OCI-M1 (cell line): ENCODE measurements around the gene RAB23.

Source experiments
- DNase-seq: peaks from one replicate; lab custom pipeline; 2025; lab: John Stamatoyannopoulos, UW

Gene RAB23

GRCh38 chr6:57182017-57182432 is 40.1 kb downstream of the RAB23 start:
- no peak for DNase-seq

- DNase-seq: no peak
Measured at GRCh38 chr6:57180596-57180995, 41.5 kb downstream of the RAB23 start.

GRCh38 chr6:57177545-57178265 is 44.4 kb downstream of the RAB23 start:
- no peak for DNase-seq

GRCh38 chr6:57174511-57174907 is 47.6 kb downstream of the RAB23 start:
- DNase-seq: peak; percentile 55

- peak; percentile 78 for DNase-seq
Measured at GRCh38 chr6:57173886-57174510, 48.1 kb downstream of the RAB23 start.

- peak; percentile 75 for DNase-seq
Measured at GRCh38 chr6:57173056-57173885, 48.8 kb downstream of the RAB23 start.

GRCh38 chr6:57172136-57173055 is 49.7 kb downstream of the RAB23 start, which contains the start of gene BAG2:
BAG2 (plus strand) TSS chr6:57172326; CDS start chr6:57172698, 372 bp downstream.
- peak; percentile 98 for DNase-seq

GRCh38 chr6:57165080-57165479 is 57.0 kb downstream of the RAB23 start:
- DNase-seq: no peak

- DNase-seq: no peak
Measured at GRCh38 chr6:57163956-57164355, 58.2 kb downstream of the RAB23 start.

GRCh38 chr6:57162516-57162915 is 59.6 kb downstream of the RAB23 start:
- no peak for DNase-seq

- no peak for DNase-seq
Measured at GRCh38 chr6:57162028-57162427, 60.1 kb downstream of the RAB23 start.

GRCh38 chr6:57159127-57159526 is 63.0 kb downstream of the RAB23 start:
- DNase-seq: no peak

- DNase-seq: no peak
Measured at GRCh38 chr6:57158658-57159057, 63.4 kb downstream of the RAB23 start.

- no peak for DNase-seq
Measured at GRCh38 chr6:57147955-57148858, 73.9 kb downstream of the RAB23 start.

- DNase-seq: no peak
Measured at GRCh38 chr6:57147401-57147800, 74.7 kb downstream of the RAB23 start.

- DNase-seq: no peak
Measured at GRCh38 chr6:57143690-57144089, 78.4 kb downstream of the RAB23 start.

- no peak for DNase-seq
Measured at GRCh38 chr6:57142178-57142525, 80.0 kb downstream of the RAB23 start.

GRCh38 chr6:57141451-57142177 is 80.5 kb downstream of the RAB23 start:
- no peak for DNase-seq

GRCh38 chr6:57138026-57138425 is 84.1 kb downstream of the RAB23 start:
- DNase-seq: no peak

GRCh38 chr6:57137350-57137749 is 84.8 kb downstream of the RAB23 start:
- no peak for DNase-seq
